Stimulated activated CD4-positive, alpha-beta T cell treated with anti-CD3 and anti-CD28 coated beads, Interleukin-1b, Interleukin-23, amount 100 ng/mL, for 48 hours (primary cell): ENCODE results near the gene FILIP1.
A peak's percentile ranks its signal among the peaks of the same experiment; 100 is the strongest.

Experiments
- DNase-seq: peaks from one replicate; pipeline ENCODE4 v3.0.0-alpha.2; 2020

The FILIP1 gene

GRCh38 chr6:75493400-75494064, at the start of gene FILIP1:
TSS of gene FILIP1 (minus strand) at chr6:75493800. CDS start at chr6:75414972, 78,828 bp downstream.
- DNase-seq, result no peak

GRCh38 chr6:75543311-75543710, 49.7 kb upstream of the FILIP1 start:
- no peak for DNase-seq

DNA sequence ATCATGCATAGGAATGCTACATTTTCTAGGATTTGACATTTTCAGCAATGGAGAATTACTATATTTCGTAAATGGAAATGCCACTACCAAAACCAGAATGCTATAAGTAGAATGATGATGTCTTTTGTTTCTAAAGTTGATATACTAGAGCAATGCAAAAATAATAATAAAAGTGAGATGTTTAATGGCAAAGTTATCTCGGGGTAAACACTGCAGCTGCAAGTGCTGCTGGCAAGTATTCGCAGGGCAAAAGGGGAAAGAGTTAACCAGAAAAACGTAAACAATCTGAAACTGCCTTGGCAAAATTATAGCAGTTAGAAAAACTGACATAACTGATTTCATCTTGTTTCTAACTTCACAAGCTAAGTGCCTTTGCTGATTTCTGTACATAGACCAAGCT, 45.5 kb upstream of the FILIP1 start:
- DNase-seq, result no peak

DNA sequence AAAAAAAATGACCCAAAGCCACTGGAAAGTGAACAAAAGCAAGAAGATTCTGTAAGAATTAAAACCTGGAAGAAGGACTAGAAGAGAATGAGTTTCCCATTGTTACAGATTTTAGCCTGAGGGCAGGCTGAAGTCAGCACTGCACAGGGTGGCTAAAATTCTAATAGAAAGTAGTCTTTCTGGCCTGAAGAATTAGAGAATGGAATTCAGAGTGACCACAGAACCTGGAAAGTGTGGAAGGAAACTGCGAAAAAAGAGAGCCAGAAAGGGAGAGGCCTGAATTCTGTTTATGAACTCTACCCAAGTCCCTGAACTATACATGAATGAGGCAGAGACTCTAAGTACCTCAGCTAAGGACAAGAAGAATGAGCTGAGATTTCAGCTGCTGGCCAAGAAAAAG, 38.9 kb upstream of the FILIP1 start:
- no peak for DNase-seq

DNA sequence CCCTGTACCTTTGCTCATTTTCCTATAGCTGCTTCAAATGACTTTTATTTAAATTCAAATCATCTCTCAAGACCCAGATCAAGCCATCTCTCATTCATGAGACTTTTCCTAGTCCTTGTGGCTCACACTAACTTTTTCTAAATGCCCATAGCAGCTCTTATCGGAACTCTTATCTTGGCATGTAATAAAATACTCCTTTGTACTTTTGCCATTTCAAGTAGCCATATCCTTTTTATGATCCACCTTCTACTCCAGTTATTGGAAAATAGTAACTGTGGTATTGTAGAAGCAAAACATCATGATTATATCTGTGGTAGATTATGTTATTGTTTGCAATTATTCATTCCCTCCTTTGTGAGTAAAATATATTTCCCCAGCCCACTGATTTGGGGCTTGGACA, 37.6 kb upstream of the FILIP1 start:
- no peak for DNase-seq

DNA sequence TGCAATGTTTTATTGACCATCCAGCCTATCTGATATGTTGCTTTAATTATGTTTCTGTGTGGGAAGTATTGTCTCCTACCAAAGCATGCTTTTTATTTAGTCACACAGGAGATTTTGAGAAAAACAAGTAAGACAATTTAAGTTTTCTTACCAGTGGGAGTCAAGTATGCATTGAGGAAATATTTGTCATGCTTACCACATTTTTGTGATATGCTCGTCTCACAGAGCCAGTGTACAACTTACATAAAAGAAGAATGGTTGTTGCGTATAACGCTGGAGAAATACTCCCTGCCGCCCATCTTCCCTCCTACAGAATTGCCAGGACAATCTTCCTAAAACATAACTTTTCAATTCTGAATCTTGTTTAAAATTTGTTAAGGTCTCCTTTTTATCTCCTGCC, 37.1 kb upstream of the FILIP1 start:
- no peak for DNase-seq

- no peak for DNase-seq
These were observed 34.8 kb upstream of the FILIP1 start for GRCh38 chr6:75528423-75528822.

GRCh38 chr6:75526502-75527127, 33.0 kb upstream of the FILIP1 start:
- DNase-seq, result peak; percentile 22

- no peak for DNase-seq
These were observed 32.1 kb upstream of the FILIP1 start for GRCh38 chr6:75525682-75526081.

GRCh38 chr6:75524322-75524972, 30.8 kb upstream of the FILIP1 start:
- DNase-seq, result no peak

- DNase-seq, result no peak
These were observed 23.2 kb upstream of the FILIP1 start for GRCh38 chr6:75516757-75517156.

GRCh38 chr6:75512591-75512990, 19.0 kb upstream of the FILIP1 start:
- DNase-seq, result no peak

GRCh38 chr6:75505424-75505823, 11.8 kb upstream of the FILIP1 start:
- no peak for DNase-seq

GRCh38 chr6:75504465-75505222, 11.0 kb upstream of the FILIP1 start:
- no peak for DNase-seq

DNA sequence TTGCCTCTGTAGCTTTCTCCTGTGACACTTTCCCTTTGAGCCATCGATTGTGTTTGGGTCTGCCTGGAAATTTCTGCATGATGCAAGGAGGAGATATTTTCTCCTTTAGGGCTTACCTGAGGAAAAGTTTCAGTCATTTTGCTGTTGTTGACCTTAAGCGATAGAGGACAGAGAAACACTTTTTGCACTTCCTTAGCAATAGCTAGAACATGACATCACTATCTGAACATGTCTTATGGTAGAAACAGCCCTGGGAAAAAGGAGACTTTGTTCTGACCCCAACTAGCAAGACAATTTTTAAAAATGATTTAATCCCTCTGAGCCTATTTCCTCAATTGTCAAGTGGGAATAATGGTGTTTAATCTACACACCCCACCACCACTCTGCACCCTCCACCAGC, 9.7 kb upstream of the FILIP1 start:
- DNase-seq, result no peak

DNA sequence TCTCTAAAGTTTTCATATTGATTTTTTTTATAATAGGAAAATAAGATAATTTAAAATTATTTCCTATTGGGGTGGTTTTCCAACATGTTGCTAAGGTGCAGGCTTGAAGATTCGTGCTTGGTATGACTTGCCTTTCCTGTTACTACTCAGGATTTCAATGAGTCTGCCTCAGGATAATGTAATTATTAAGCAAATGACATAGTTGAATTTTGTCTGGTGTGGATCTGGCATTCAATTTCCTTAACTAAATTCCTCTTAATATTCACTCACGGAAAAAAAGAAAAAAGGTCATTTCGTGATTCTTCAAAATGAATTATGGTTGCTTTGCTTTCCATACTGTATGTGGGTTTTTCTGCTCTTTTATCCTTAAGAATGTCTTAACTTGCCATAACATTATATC, 9.3 kb upstream of the FILIP1 start:
- no peak for DNase-seq

DNA sequence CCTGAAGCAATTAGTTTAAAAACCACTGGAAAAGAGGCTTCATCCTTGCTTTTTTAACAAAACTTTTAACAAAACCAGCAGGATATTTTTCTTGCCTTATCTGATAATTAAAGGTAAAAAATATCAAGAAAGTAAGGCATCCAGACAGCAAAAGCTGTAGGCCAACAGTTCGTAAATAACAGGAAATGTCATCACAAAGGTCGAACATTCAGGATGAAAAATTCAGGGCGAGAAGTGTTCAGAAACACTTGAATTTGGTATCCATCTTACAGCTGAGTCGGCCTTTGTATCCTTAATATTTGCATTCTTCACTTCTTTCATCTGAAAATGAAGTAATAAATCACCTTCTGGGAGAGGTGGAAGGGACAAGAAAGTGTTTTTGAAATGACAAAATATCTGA, 8.2 kb upstream of the FILIP1 start:
- DNase-seq, result no peak

DNA sequence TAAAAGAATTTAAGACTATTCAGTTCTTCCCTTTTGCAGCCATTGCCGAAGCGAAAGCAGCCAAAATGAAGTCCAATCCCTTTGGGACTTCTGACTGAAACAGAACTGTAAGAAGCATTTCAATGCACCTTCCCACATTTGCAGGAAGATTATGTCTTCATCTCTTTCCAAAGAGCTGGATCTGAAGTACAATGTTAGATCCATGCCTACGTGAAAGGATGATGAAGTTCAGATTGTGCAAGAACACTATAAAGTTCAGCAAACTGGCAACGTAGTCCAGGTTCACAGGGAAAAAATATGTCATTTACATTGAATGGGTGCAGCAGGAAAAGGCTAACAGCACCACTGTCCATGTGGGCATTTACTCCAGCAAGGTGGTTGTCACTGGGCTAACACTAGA, 6.0 kb upstream of the FILIP1 start:
- DNase-seq, result no peak

DNA sequence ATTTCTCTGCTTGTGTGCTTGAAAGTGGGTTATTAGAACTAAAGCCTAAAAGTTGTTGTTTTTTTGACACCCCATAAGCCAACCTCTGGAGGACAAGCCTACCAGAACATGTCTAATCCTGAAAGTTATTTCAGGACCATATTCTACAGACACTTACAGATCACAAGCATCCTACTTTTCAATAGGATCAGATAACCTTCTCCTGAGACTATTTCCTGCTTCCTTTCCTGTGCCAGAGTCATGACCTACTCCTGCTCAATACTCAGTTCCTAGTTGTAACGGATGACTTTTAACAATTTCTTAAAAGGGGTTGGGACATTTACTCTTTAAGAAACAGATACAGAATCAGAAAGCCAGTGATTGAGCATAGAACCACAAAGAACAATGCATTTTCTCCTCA, 5.3 kb upstream of the FILIP1 start:
- DNase-seq, result no peak

DNA sequence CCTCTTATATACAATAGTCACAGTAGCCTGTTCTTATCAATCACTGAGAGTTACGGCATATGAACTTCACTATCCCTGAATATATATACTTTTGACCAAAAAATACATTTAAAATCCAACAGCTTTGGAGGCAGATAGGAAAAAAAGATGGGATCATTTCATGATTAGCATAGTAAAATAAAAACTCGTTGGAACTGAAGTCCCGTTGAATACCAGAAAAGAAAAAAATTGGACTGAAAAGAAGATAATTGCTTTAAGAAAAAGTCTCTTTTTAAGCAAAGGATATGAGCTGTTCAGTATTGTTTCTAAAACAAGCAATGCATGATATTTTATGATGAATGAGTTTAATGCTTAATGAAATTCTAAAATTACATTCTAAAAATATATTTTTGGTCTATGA, 4.4 kb upstream of the FILIP1 start:
- no peak for DNase-seq

GRCh38 chr6:75495011-75495410, 1.4 kb upstream of the FILIP1 start:
- DNase-seq, result no peak

- no peak for DNase-seq
These were observed 690 bp upstream of the FILIP1 start for GRCh38 chr6:75494290-75494689.

GRCh38 chr6:75492386-75493153, 1.0 kb downstream of the FILIP1 start:
- no peak for DNase-seq
